ENCODE results near the gene TECTA. TPM values are rescaled to one million over a fixed set of nuclear protein-coding genes. Genes with fewer than 3 reads are reported as not detected.
"Not testable (repeated sequence)": the region's sequence is repeated elsewhere in the genome, so short reads cannot be mapped to it uniquely, and the experiment has no call there.

TECTA gene
- total and polyA plus RNA-seq, 11 donors, result 0.42 to 1.3 (median 0.95) TPM

- intact Hi-C loops (cut with DNase I), result no loop called here
- TF ChIP-seq CTCF (IDR thresholded peaks at IDR 0.05) (no peak), POLR2A (IDR thresholded peaks at IDR 0.05) (no peak)
Observed at GRCh38 chr11:121163658-121164308, 62.7 kb downstream of the TECTA start.

GRCh38 chr11:121177629-121178028, 76.6 kb downstream of the TECTA start:
- H3K27me3 ChIP-seq; H3K27ac ChIP-seq; DNase-seq; H3K36me3 ChIP-seq; intact Hi-C loops (cut with DNase I); H3K4me1 ChIP-seq; H3K4me3 ChIP-seq; ATAC-seq: not testable (repeated sequence)
- 76 to 92% (median 89%) methylated on average over 9 to 10 of the region's 10 CpGs for WGBS, 4 donors
- peaks cover 0 to 34% (median 15%) of the 10 kb centered on the region in 12 donors for H3K9me3 ChIP-seq

More at GRCh38 chr11:121163658-121164308, 62.7 kb downstream of the TECTA start:
- H3K36me3 ChIP-seq, result peaks cover 0 to 5% (median 0%) of the 10 kb centered on the region in 9 donors
- WGBS, 4 donors, result 75 to 79% (median 78%) methylated on average over 6 of the region's 6 CpGs
- no peak for DNase-seq
- H3K27ac ChIP-seq, result no peak overlapping the region
- H3K4me3 ChIP-seq, result no peak overlapping the region
- no peaks in the 10 kb centered on the region for H3K4me1 ChIP-seq
- no peaks in the 10 kb centered on the region for H3K27me3 ChIP-seq
- H3K9me3 ChIP-seq, result no peaks in the 10 kb centered on the region
- ATAC-seq, result no peak

GRCh38 chr11:121179306-121179705, 78.3 kb downstream of the TECTA start:
- H3K27me3 ChIP-seq, result no peaks in the 10 kb centered on the region
- ATAC-seq (no peak), DNase-seq (no peak)
- TF ChIP-seq CTCF (IDR thresholded peaks at IDR 0.05) (no peak), POLR2A (IDR thresholded peaks at IDR 0.05) (no peak)
- no peaks in the 10 kb centered on the region for H3K36me3 ChIP-seq
- H3K4me3 ChIP-seq, result no peak overlapping the region
- WGBS, 4 donors, result 74 to 84% (median 81%) methylated on average over 1 of the region's 1 CpG
- peaks cover 0 to 34% (median 15%) of the 10 kb centered on the region in 12 donors for H3K9me3 ChIP-seq
- no peak overlapping the region for H3K27ac ChIP-seq
- no peaks in the 10 kb centered on the region for H3K4me1 ChIP-seq
- intact Hi-C loops (cut with DNase I), result no loop called here

GRCh38 chr11:121180183-121180582, 79.1 kb downstream of the TECTA start:
- DNase-seq (no peak), ATAC-seq (no peak)
- Histone ChIP-seq H3K4me3 (no peak overlapping the region), H3K27ac (no peak overlapping the region), H3K9me3 (peaks cover 0 to 33% (median 15%) of the 10 kb centered on the region in 12 donors), H3K27me3 (no peaks in the 10 kb centered on the region), H3K4me1 (no peaks in the 10 kb centered on the region), H3K36me3 (no peaks in the 10 kb centered on the region)
- intact Hi-C loops (cut with DNase I), result no loop called here
- TF ChIP-seq CTCF (IDR thresholded peaks at IDR 0.05) (no peak), POLR2A (IDR thresholded peaks at IDR 0.05) (no peak)
- 84 to 98% (median 89%) methylated on average over 1 of the region's 1 CpG for WGBS, 4 donors

- intact Hi-C loops (cut with DNase I), result no loop called here
- no peak overlapping the region for H3K27ac ChIP-seq
- H3K4me1 ChIP-seq, result peaks cover 0 to 12% (median 0%) of the 10 kb centered on the region in 12 donors
- H3K9me3 ChIP-seq, result no peaks in the 10 kb centered on the region
- DNase-seq (no peak), ATAC-seq (no peak)
- TF ChIP-seq POLR2A (IDR thresholded peaks at IDR 0.05) (no peak), CTCF (IDR thresholded peaks at IDR 0.05) (no peak)
- H3K27me3 ChIP-seq, result no peaks in the 10 kb centered on the region
- peaks cover 0 to 4% (median 0%) of the 10 kb centered on the region in 9 donors for H3K36me3 ChIP-seq
- no peak overlapping the region for H3K4me3 ChIP-seq
Observed at GRCh38 chr11:121188776-121189175, 87.7 kb downstream of the TECTA start.

Measured in heart left ventricle (tissue), 16 donors.